ENCODE measurements around the gene CFB.
A peak's percentile ranks its signal among the peaks of the same experiment; 100 is the strongest.
"Not testable (repeated sequence)": the region's sequence is repeated elsewhere in the genome, so short reads cannot be mapped to it uniquely, and the experiment has no call there.

CFB gene

GRCh38 chr6:31915351-31915750 is 30.5 kb upstream of the CFB start:
- no peak for DNase-seq

GRCh38 chr6:31915756-31916155 is 30.1 kb upstream of the CFB start:
- DNase-seq: no peak

GRCh38 chr6:31918069-31918720 is 27.7 kb upstream of the CFB start:
- DNase-seq: no peak

GRCh38 chr6:31919624-31920303 is 26.1 kb upstream of the CFB start:
- no peak for DNase-seq

- DNase-seq: no peak
Measured at GRCh38 chr6:31920811-31921210, 25.1 kb upstream of the CFB start.

- peak; percentile 15 for DNase-seq
Measured at GRCh38 chr6:31922942-31923341, 23.0 kb upstream of the CFB start.

GRCh38 chr6:31927242-31927862 is 18.5 kb upstream of the CFB start, which contains the start of gene C2:
TSS of gene C2 (plus strand) at chr6:31927717. CDS start at chr6:31927753, 36 bp downstream.
- no peak for DNase-seq

GRCh38 chr6:31927863-31928671 is 17.8 kb upstream of the CFB start:
- DNase-seq: no peak

- no peak for DNase-seq
Measured at GRCh38 chr6:31928672-31928939, 17.3 kb upstream of the CFB start.

- no peak for DNase-seq
Measured at GRCh38 chr6:31930962-31931361, 14.9 kb upstream of the CFB start.

GRCh38 chr6:31932137-31932536 is 13.8 kb upstream of the CFB start:
- not testable (repeated sequence) for DNase-seq

- DNase-seq: no peak
Measured at GRCh38 chr6:31933537-31933936, 12.4 kb upstream of the CFB start.

- no peak for DNase-seq
Measured at GRCh38 chr6:31935021-31935420, 10.9 kb upstream of the CFB start.

- no peak for DNase-seq
Measured at GRCh38 chr6:31935823-31936222, 10.1 kb upstream of the CFB start.

GRCh38 chr6:31940256-31940664 is 5.6 kb upstream of the CFB start:
- no peak for DNase-seq

GRCh38 chr6:31943742-31944141 is 2.2 kb upstream of the CFB start:
- DNase-seq: no peak

GRCh38 chr6:31945154-31945506 is 765 bp upstream of the CFB start:
- no peak for DNase-seq

- DNase-seq: no peak
Measured at GRCh38 chr6:31946370-31946885, 533 bp downstream of the CFB start.

- DNase-seq: no peak
Measured at GRCh38 chr6:31947070-31947675, 1.3 kb downstream of the CFB start.

GRCh38 chr6:31947864-31948263 is 2.0 kb downstream of the CFB start:
- DNase-seq: no peak

GRCh38 chr6:31948306-31948705 is 2.4 kb downstream of the CFB start:
- DNase-seq: no peak

GRCh38 chr6:31948753-31949413 is 3.0 kb downstream of the CFB start:
- no peak for DNase-seq
